ENCODE data around the gene KRTAP10-5.
"Not testable (repeated sequence)": the region's sequence is repeated elsewhere in the genome, so short reads cannot be mapped to it uniquely, and the experiment has no call there.

Gene KRTAP10-5

GRCh38 chr21:44590897-44591800, 10.7 kb upstream of the KRTAP10-5 start:
- DNase-seq (ENCODE audit: low spot score), result not testable (repeated sequence)

DNA sequence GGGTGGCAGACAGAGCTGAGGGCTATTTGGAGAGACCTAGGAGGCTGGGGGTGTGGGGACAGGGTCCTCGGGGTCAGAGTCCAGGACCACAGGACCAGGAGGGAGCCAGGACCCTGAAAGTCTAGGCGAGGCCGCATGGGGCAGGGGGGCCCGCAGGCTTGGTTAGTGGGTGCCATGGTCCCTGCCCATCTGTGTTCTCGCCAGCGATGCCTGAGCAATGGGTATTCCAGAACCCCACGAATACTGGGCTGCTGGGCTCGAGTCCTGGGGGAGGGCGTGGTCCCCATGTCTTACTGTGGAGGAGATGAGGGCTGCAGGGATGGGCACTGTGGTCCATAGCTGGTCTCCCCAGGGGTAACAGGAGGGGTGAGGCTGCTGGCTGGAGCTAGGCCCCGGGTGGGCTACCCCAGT, 9.9 kb upstream of the KRTAP10-5 start:
- no peak for DNase-seq (ENCODE audit: low spot score)

DNA sequence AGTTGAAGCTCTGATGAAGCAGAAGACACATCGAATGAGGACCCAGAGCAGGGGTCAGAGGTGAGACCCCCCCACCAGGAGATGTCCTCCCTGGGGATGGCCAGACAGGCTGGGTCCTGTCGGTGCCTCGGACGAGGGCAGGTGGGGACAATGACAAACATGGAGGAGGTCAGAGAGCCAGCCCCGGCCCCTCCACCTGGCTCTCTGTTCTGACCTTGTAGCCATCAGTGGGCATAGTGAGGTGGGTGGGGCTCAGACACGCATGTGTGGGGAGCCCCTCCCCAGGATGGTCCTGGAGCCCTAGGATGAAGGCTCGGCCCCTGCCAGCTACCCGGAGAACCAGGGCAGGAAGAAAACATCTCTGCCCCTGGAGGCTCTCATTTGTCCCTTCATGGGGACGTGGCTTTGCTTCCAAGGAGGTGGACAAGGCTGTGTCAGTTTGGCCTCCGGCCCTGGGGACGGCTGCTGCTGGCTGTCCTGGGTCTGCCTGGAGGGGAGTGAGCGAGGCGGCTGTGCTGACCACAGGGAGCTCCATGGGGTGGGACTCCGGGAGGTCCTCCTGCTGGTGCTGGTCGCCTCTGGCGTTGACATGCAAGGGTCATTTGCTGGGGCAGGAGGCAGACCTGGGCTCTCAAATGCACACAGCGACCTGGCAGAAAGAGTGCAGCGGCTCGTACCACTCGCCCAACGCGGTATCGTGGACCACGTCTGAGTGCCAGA, 9.3 kb upstream of the KRTAP10-5 start:
- no peak for DNase-seq (ENCODE audit: low spot score)

- DNase-seq (ENCODE audit: low spot score), result no peak
These were observed 8.7 kb upstream of the KRTAP10-5 start for GRCh38 chr21:44589094-44589493.

GRCh38 chr21:44585892-44586291, 5.5 kb upstream of the KRTAP10-5 start:
- no peak for DNase-seq (ENCODE audit: low spot score)

- peak; percentile 14 for DNase-seq (ENCODE audit: low spot score)
These were observed 3.4 kb upstream of the KRTAP10-5 start for GRCh38 chr21:44583800-44584147.

GRCh38 chr21:44583089-44583799, 2.8 kb upstream of the KRTAP10-5 start:
- DNase-seq (ENCODE audit: low spot score), result no peak

- no peak for DNase-seq (ENCODE audit: low spot score)
These were observed 1.7 kb upstream of the KRTAP10-5 start for GRCh38 chr21:44582055-44582454.

DNA sequence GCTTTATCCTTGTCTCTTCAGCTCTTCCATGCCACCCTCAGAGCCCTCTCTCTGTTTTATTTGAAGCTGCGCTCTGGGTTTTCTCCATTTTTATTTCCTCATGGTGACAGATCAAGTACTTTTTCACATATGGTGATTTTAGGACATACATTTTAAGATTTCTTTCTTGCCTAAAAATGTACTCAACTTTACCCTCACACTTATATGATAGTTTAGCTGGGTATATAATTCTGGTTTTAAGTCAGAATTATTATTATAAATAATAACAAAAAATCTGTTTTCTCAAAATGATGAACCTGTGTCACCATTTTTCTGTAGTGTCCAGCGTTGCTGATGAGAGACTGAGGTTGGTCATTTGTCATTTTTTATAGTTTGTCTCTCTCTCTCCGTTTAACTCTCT, 754 bp upstream of the KRTAP10-5 start:
- DNase-seq (ENCODE audit: low spot score), result no peak

DNA sequence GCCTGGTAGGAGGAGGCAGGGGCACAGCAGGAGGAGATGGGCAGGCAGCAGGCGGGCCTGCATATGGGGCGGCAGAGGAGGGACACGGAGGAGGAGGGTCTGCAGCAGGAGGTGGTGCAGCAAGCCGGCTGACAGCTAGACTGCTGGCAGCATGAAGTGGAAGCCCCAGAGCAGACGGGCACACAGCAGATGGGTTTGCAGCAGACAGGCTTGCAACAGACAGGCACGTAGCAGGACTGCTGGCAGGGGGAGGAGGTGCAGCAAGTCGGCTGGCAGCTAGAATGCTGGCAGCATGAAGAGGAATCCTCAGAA, 615 bp downstream of the KRTAP10-5 start:
- no peak for DNase-seq (ENCODE audit: low spot score)

GRCh38 chr21:44579056-44579832, 1.2 kb downstream of the KRTAP10-5 start:
- no peak for DNase-seq (ENCODE audit: low spot score)

GRCh38 chr21:44578371-44579055, 1.9 kb downstream of the KRTAP10-5 start:
- no peak for DNase-seq (ENCODE audit: low spot score)

- DNase-seq (ENCODE audit: low spot score), result no peak
These were observed 4.4 kb downstream of the KRTAP10-5 start for GRCh38 chr21:44576025-44576420.

DNA sequence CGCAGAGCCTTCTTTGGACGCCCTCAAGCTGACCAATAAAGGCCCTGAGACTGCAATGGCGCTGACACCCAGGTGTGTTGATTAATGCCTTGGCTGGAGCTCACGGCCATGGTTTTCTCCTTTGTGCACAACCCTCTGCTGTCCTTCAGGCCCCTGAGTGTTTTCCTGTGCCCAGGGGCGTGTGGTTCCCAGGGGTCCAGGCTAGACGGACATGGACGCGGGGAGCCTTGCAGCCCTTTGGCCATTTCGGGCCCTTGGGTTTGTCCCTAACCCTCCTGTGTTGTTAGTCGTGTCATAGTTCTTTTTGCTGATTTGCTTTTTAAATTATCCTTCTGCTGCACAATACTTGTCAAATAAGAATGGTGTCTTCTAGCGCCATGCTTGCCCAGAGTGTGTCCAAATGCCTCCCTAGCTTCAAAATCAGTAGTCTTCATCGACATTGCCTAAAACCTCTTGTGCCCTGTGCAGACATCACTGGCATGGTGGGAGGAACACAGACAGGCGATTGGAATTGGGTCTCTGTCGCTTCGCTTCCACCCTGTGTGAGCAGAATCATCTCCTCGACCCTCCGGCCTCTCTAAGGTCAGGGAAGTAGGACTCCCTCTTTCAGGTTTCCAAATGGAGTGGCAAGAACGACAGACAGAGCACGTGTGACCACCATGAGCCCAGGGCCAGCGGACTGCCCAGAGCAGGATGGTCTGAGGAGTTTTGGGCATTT, 4.9 kb downstream of the KRTAP10-5 start:
- DNase-seq (ENCODE audit: low spot score), result no peak

DNA sequence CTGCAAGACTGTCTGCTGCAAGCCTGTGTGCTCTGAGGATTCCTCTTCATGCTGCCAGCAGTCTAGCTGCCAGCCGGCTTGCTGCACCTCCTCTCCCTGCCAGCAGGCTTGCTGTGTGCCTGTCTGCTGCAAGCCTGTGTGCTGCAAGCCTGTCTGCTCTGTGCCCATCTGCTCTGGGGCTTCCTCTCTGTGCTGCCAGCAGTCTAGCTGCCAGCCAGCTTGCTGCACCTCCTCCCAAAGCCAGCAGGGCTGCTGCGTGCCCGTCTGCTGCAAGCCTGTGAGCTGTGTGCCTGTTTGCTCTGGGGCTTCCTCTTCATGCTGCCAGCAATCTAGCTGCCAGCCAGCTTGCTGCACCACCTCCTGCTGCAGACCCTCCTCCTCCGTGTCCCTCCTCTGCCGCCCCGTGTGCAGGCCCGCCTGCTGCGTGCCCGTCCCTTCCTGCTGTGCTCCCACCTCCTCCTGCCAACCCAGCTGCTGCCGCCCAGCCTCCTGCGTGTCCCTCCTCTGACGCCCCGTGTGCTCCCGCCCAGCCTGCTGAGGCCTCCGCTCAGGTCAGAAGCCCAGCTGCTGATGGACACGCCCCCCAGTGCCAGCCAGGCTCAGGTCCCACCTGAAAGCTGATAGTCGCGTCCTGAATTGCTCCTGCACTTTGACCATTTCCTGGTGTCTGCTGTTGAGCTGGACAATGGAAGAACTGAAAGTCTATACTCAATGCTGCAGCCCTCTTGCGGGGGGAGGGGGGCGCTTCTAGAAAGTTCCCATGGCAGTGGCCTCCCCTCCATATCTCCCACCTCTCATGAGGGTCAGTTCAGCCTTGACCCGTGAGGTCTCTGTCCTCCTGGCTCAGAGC, 5.7 kb downstream of the KRTAP10-5 start:
- DNase-seq (ENCODE audit: low spot score), result peak; percentile 9

GRCh38 chr21:44573630-44574456, 6.6 kb downstream of the KRTAP10-5 start, which contains the start of gene KRTAP10-4:
Gene KRTAP10-4, plus strand, starts transcription at chr21:44573729. Its CDS starts 30 bp downstream, at chr21:44573759.
- not testable (repeated sequence) for DNase-seq (ENCODE audit: low spot score)

GRCh38 chr21:44572959-44573583, 7.3 kb downstream of the KRTAP10-5 start:
- DNase-seq (ENCODE audit: low spot score), result peak; percentile 20
